ENCODE results near the gene PIANP. TPM values are rescaled to one million over a fixed set of nuclear protein-coding genes. Genes with fewer than 3 reads are reported as not detected.

Gene PIANP, protein sequence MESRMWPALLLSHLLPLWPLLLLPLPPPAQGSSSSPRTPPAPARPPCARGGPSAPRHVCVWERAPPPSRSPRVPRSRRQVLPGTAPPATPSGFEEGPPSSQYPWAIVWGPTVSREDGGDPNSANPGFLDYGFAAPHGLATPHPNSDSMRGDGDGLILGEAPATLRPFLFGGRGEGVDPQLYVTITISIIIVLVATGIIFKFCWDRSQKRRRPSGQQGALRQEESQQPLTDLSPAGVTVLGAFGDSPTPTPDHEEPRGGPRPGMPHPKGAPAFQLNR
- total RNA-seq: not detected in 2 replicates

DNA sequence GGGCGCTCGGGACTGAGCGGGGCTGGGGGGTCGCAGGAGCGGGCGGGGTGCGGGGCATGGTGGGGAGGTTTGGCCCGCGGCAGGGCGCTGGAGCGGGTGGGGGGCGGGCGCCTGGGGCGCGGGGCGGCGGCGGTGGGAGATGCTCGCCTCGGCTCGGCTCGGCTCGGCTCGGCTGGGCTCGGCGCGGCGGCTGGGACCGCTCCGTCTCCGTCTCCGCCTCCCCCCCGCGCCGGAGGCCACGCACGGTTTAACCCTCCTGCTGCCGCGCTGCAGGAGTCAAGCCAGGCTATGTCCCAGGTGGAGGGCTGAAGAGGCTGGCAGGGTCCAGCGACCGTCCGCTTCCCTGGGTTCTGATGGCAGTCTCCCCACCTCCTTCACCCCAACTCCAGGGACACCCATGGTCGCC lies at the start of gene PIANP:
TSS of gene PIANP (minus strand) at position 170 of the 406 bp plus-strand sequence. CDS start 2,754 bp downstream, outside the sequence.

DNA sequence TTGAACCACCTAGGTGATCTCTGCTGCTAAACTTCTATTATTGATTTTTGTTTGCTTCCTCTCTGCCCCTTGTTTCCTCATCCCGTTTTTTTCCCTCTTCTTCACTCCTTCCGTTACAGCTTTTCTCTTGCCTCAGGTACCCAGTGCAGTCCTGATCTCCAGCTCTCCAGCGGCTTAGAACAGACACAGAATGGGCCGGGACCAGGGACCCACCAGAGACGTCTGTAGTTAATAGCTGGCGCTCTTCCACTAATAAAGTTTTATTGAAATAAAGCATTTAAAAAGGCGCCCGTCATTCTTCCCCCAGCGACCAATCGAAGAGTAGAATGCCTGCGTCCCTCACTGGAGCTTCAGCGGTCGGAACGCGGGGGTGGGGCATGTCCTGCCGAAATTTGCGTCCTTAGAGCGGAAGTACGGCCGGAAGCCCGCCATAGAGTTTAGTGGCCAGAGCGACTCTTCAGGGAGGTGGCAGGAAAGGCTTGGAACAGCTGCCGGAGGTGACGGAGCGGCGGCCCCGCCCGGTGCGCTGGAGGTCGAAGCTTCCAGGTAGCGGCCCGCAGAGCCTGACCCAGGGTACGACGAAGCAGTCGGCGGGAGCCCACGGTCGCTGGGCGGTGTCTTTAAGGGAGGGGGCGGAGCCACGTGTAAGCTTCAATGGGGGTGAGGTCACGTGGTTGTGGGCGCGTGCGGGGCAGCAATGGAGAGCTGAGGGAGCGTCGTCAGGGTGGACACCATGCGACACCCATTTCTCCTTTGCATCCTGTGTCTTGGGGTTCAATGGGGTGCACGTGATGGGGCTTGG lies 23.2 kb upstream of the PIANP start, which contains the start of gene COPS7A:
TSS of gene COPS7A (plus strand) at position 440 of the 802 bp plus-strand sequence. CDS start 611 bp downstream, outside the sequence.

GRCh38 chr12:6688999-6689882 lies 11.4 kb downstream of the PIANP start, which contains the start of gene ZNF384:
ZNF384 (minus strand) TSS chr12:6689375; CDS start chr12:6679520, 9,855 bp downstream.

DNA sequence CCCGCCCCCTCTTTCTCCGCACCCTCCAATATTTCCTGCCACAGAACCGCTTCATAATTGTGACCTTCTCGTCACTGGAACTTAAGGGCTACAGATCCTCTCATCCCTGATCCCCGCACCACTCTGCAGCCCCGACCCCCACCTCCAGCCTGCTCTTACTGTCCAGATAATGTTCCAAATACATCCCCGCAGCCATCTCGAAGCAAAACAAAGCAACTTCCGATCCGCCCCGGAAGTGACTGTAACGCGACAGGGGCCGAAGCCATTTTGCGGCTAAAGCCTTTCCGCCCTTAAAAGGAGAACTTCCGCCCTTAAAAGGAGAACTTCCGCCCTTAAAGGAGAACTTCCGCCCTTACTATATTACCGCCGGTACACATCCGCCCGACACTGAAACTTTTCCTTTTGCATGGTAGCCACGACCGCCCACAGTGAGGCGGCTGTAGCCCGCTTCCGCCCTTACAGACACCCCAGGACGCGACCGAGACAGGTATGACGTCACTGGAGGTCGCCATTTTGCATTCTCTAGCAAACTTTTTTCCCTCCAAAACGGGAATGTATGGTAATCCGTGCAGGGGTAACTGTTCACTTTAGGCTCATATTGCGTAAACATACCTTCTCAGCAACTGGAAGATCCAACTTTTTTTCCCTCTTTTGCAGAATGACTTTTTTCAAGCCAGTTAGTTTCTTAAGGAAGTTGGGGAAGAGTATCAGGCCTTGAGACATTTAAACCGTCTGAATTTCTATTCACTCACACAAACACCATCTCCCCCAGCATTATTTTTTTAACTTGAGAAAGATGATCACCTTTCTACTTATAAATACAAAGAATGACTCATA lies 37.5 kb downstream of the PIANP start, which contains the start of gene ING4:
TSS of gene ING4 (minus strand) at position 214 of the 837 bp plus-strand sequence. CDS start at position 196, 18 bp downstream.

GRCh38 chr12:6647083-6647604 lies 53.5 kb downstream of the PIANP start, which contains the start of gene ACRBP:
ACRBP (minus strand) TSS chr12:6647432; CDS start chr12:6647366, 66 bp downstream.

Other genes starting within 250 kb of the PIANP start
- gene TAPBPL, start 248.8 kb downstream of the PIANP start, total RNA-seq: 15.4 and 18.6 TPM in 2 replicates
- 5.1 and 10.3 TPM in 2 replicates for gene VAMP1, start 230.1 kb downstream of the PIANP start, total RNA-seq
- gene MRPL51, start 207.6 kb downstream of the PIANP start, total RNA-seq: 74.1 and 85.0 TPM in 2 replicates
- gene NCAPD2, start 206.7 kb downstream of the PIANP start, total RNA-seq: 85.5 and 166 TPM in 2 replicates
- gene GAPDH, start 166.3 kb downstream of the PIANP start, total RNA-seq: 4,305 and 4,799 TPM in 2 replicates
- 19.7 and 21.0 TPM in 2 replicates for gene IFFO1, start 144.8 kb downstream of the PIANP start, total RNA-seq
- 19.3 and 21.8 TPM in 2 replicates for gene NOP2, start 132.5 kb downstream of the PIANP start, total RNA-seq
- 125 and 162 TPM in 2 replicates for gene CHD4, start 93.4 kb downstream of the PIANP start, total RNA-seq
- not detected in 2 replicates for gene LPAR5, start 64.9 kb downstream of the PIANP start, total RNA-seq
- 0.10 and 0.31 TPM in 2 replicates for gene ACRBP, start 53.4 kb downstream of the PIANP start, total RNA-seq
- gene ING4, start 37.7 kb downstream of the PIANP start, total RNA-seq: 39.3 TPM in 2 replicates
- 20.0 and 20.5 TPM in 2 replicates for gene ZNF384, start 11.4 kb downstream of the PIANP start, total RNA-seq
- gene COPS7A, start 23.2 kb upstream of the PIANP start, total RNA-seq: 74.9 and 87.5 TPM in 2 replicates
- gene MLF2, start 52.3 kb upstream of the PIANP start, total RNA-seq: 124 and 127 TPM in 2 replicates
- 203 and 226 TPM in 2 replicates for gene PTMS, start 65.5 kb upstream of the PIANP start, total RNA-seq
- 0.06 and 0.10 TPM in 2 replicates for gene LAG3, start 71.7 kb upstream of the PIANP start, total RNA-seq
- 0.49 and 0.75 TPM in 2 replicates for gene CD4, start 88.7 kb upstream of the PIANP start, total RNA-seq
- 1.0 and 2.2 TPM in 2 replicates for gene GPR162, start 121.0 kb upstream of the PIANP start, total RNA-seq
- gene P3H3, start 127.6 kb upstream of the PIANP start, total RNA-seq: 66.9 and 86.2 TPM in 2 replicates
- 0.20 and 2.4 TPM in 2 replicates for gene GNB3, start 140.1 kb upstream of the PIANP start, total RNA-seq
- 0.88 and 1.8 TPM in 2 replicates for gene CDCA3, start 150.5 kb upstream of the PIANP start, total RNA-seq
- 43.2 and 48.2 TPM in 2 replicates for gene USP5, start 151.3 kb upstream of the PIANP start, total RNA-seq
- gene TPI1, start 166.7 kb upstream of the PIANP start, total RNA-seq: 800 and 891 TPM in 2 replicates
- 8.2 and 8.3 TPM in 2 replicates for gene SPSB2, start 172.5 kb upstream of the PIANP start, total RNA-seq
- gene LRRC23, start 204.0 kb upstream of the PIANP start, total RNA-seq: 7.3 and 16.7 TPM in 2 replicates
- gene ENO2, start 213.8 kb upstream of the PIANP start, total RNA-seq: 11.4 and 13.7 TPM in 2 replicates
- 74.3 and 74.9 TPM in 2 replicates for gene ATN1, start 227.1 kb upstream of the PIANP start, total RNA-seq
- not detected in 2 replicates for gene RNU7-1, start 243.0 kb upstream of the PIANP start, total RNA-seq
- 335 and 341 TPM in 2 replicates for gene C12orf57, start 243.2 kb upstream of the PIANP start, total RNA-seq

Measured in cardiac ventricle fibroblast (primary cell).